MM.1S (cell line): ENCODE measurements around the gene RAB29.

Experiments used
- DNase-seq: peaks from one replicate; pipeline ENCODE4 v3.0.0-alpha.2; 2015
- H2AFZ ChIP-seq: fragments of 300-600 bp; sonication (generic); 2 replicates; pipeline ENCODE4 v1.6.0; 2016; ENCODE audit warnings: antibody characterized with exemption, low read length
- H3F3A ChIP-seq: fragments of 300-600 bp; sonication (generic); 2 replicates; pipeline ENCODE4 v1.6.1; 2016; ENCODE audit warnings: mild to moderate bottlenecking, antibody characterized with exemption, low read length, moderate library complexity, mixed read lengths; ENCODE audit not compliant: insufficient read depth
- H3K27ac ChIP-seq: fragments of 300-600 bp; sonication (generic); 2 replicates; pipeline ENCODE4 v1.5.1; 2016; ENCODE audit warnings: mild to moderate bottlenecking, low read length
- H3K27me3 ChIP-seq: fragments of 300-600 bp; sonication (generic); replicated peaks from 2 replicates; pipeline ENCODE4 v1.6.0; 2016; ENCODE audit warnings: low read length; ENCODE audit not compliant: insufficient read depth
- H3K36me3 ChIP-seq: fragments of 300-600 bp; sonication (generic); replicated peaks from 2 replicates; pipeline ENCODE4 v1.6.1; 2016; ENCODE audit warnings: mild to moderate bottlenecking, low read length, mixed read lengths; ENCODE audit not compliant: insufficient read depth
- H3K4me1 ChIP-seq: fragments of 300-600 bp; sonication (generic); 2 replicates; pipeline ENCODE4 v1.6.1; 2016; ENCODE audit warnings: low read length, mixed read lengths
- H3K4me2 ChIP-seq: fragments of 300-600 bp; sonication (generic); 2 replicates; pipeline ENCODE4 v1.6.0; 2016; ENCODE audit warnings: low read depth, low read length
- H3K4me3 ChIP-seq: fragments of 300-600 bp; sonication (generic); 2 replicates; pipeline ENCODE4 v1.5.1; 2016; ENCODE audit warnings: low read length, mixed read lengths
- H3K79me2 ChIP-seq: fragments of 300-600 bp; sonication (generic); 2 replicates; pipeline ENCODE4 v1.6.1; 2016; ENCODE audit warnings: mixed run types, low read length, mixed read lengths
- H3K9ac ChIP-seq: fragments of 300-600 bp; sonication (generic); 2 replicates; pipeline ENCODE4 v1.6.1; 2016; ENCODE audit warnings: low read length, mixed read lengths
- H3K9me2 ChIP-seq: fragments of 300-600 bp; sonication (generic); replicated peaks from 2 replicates; pipeline ENCODE4 v1.6.1; 2016; ENCODE audit warnings: mild to moderate bottlenecking, low read length, mixed read lengths; ENCODE audit not compliant: insufficient read depth
- H3K9me3 ChIP-seq: fragments of 300-600 bp; sonication (generic); replicated peaks from 2 replicates; pipeline ENCODE4 v1.6.1; 2016; ENCODE audit warnings: mild to moderate bottlenecking, low read length, mixed read lengths; ENCODE audit not compliant: insufficient read depth
- H4K20me1 ChIP-seq: fragments of 300-600 bp; sonication (generic); 2 replicates; pipeline ENCODE4 v1.6.1; 2016; ENCODE audit warnings: mild to moderate bottlenecking, low read length, moderate library complexity, mixed read lengths; ENCODE audit not compliant: insufficient read depth
- CTCF ChIP-seq: fragments of 300-600 bp; sonication (generic); IDR thresholded peaks from 2 replicates; pipeline ENCODE4 v1.5.1; 2016; ENCODE audit warnings: antibody characterized with exemption, low read length, mixed read lengths
- EZH2 ChIP-seq: fragments of 300-600 bp; sonication (generic); optimal IDR thresholded peaks from 2 replicates; pipeline ENCODE3; 2017; ENCODE audit warnings: low read depth, mild to moderate bottlenecking, antibody characterized with exemption, low read length, mixed read lengths
- EZH2phosphoT487 ChIP-seq: fragments of 300-600 bp; sonication (generic); IDR thresholded peaks from 2 replicates; pipeline ENCODE4 v1.6.1; 2018; ENCODE audit warnings: antibody characterized with exemption, low read length

Gene RAB29

GRCh38 chr1:205741681-205742080 lies 33.6 kb downstream of the RAB29 start:
- H3K4me2 ChIP-seq, result no peak overlapping the region
- H3K9me3 ChIP-seq, result no peaks in the 10 kb centered on the region
- no peak overlapping the region for H3K9ac ChIP-seq
- no peak overlapping the region for H3K27ac ChIP-seq
- H2AFZ ChIP-seq, result no peak overlapping the region
- peaks cover under 1% of the 10 kb centered on the region for H3K4me1 ChIP-seq
- H3K27me3 ChIP-seq, result no peaks in the 10 kb centered on the region
- peaks cover 30% of the 10 kb centered on the region; the same call in 1 of the 2 replicates for H4K20me1 ChIP-seq
- DNase-seq, result no peak
- no peaks in the 10 kb centered on the region for H3K9me2 ChIP-seq
- no peak overlapping the region for H3K4me3 ChIP-seq
- 0 out of 2 replicates have a peak, but pooled peaks cover 13% of the 10 kb centered on the region for H3F3A ChIP-seq
- no peaks in the 10 kb centered on the region for H3K36me3 ChIP-seq
- no peak for TF ChIP-seq EZH2
- no peak for TF ChIP-seq EZH2phosphoT487
- no peak for TF ChIP-seq CTCF
- peaks cover 91% of the 10 kb centered on the region for H3K79me2 ChIP-seq

GRCh38 chr1:205739348-205740160 lies 35.7 kb downstream of the RAB29 start:
- Histone ChIP-seq H2AFZ (no peak overlapping the region), H3K9me3 (no peaks in the 10 kb centered on the region), H3F3A (0 out of 2 replicates have a peak, but pooled peaks cover 13% of the 10 kb centered on the region), H3K36me3 (0 out of 2 replicates have a peak, but pooled peaks cover 5% of the 10 kb centered on the region), H4K20me1 (peaks cover 18% of the 10 kb centered on the region; the same call in 1 of the 2 replicates), H3K4me2 (no peak overlapping the region), H3K4me1 (no peaks in the 10 kb centered on the region), H3K79me2 (peaks cover 88% of the 10 kb centered on the region), H3K27me3 (no peaks in the 10 kb centered on the region), H3K4me3 (no peak overlapping the region), H3K9me2 (no peaks in the 10 kb centered on the region), H3K27ac (no peak overlapping the region), H3K9ac (no peak overlapping the region)
- no peak for DNase-seq
- no peak for TF ChIP-seq EZH2
- TF ChIP-seq CTCF, result 0 out of 2 replicates have a peak, but pooled peaks have one; percentile 7

- Histone ChIP-seq H3K4me1 (no peaks in the 10 kb centered on the region), H3K4me2 (no peak overlapping the region)
- TF ChIP-seq EZH2phosphoT487, result no peak
- TF ChIP-seq CTCF, result no peak
- TF ChIP-seq EZH2, result no peak
These were observed 40.1 kb downstream of the RAB29 start for GRCh38 chr1:205735218-205735617.

More at GRCh38 chr1:205735218-205735617, 40.1 kb downstream of the RAB29 start:
- H3F3A ChIP-seq, result 0 out of 2 replicates have a peak, but pooled peaks cover 6% of the 10 kb centered on the region
- H3K4me3 ChIP-seq, result no peak overlapping the region
- H3K79me2 ChIP-seq, result peaks cover 88% of the 10 kb centered on the region
- no peaks in the 10 kb centered on the region for H3K9me3 ChIP-seq
- no peak overlapping the region for H3K9ac ChIP-seq
- no peak overlapping the region for H2AFZ ChIP-seq
- H3K36me3 ChIP-seq, result peaks cover 5% of the 10 kb centered on the region; the same call in 1 of the 2 replicates
- no peaks in the 10 kb centered on the region for H3K27me3 ChIP-seq
- no peaks in the 10 kb centered on the region for H3K9me2 ChIP-seq
- peaks cover 8% of the 10 kb centered on the region; the same call in 1 of the 2 replicates for H4K20me1 ChIP-seq
- DNase-seq, result no peak
- H3K27ac ChIP-seq, result no peak overlapping the region
